Measurements from ENCODE around the gene LYPD4. TPM values are rescaled to one million over a fixed set of nuclear protein-coding genes. Genes with fewer than 3 reads are reported as not detected.
A peak's percentile ranks its signal among the peaks of the same experiment; 100 is the strongest.

LYPD4 gene
- total and polyA plus RNA-seq, 2 donors (not counting 1 experiment from before 2014, with no cell fraction given): not detected

DNA sequence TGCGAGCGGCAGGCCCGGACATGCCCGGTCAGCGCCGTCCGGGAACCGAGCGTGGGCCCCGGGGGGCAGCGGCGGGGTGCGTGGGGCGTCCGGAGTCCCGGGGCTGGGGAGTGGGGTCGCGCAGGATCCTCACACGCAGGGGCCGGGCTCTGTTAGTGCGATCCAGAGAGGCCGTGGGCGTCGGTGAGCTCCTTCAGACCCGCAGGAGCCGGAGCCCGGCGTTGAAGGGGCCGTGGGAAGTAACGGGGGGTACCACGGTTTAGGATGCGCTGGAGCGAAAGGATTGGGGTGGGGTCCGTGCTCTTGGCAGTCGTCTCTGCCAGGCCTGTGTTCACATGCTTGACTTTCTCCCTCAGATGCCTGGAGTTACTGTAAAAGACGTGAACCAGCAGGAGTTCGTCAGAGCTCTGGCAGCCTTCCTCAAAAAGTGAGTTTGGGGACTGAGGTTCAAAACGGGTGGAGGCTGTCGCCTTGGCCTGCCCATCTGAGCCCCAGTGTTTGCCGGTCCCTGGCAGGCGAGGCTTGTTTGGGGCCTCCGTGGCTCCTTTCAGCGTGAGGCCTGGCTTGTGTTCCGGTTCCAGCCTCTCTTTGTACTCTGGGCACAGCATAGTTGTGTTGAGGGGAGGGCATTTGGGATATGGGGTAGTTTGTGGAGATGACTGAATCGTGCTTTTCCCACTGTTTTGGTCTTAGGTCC is 16.1 kb upstream of the LYPD4 start:
- H3K4me1 Mint-ChIP-seq: peaks cover 50% of the 10 kb centered on the region
- H3K9me3 Mint-ChIP-seq (ENCODE audit: insufficient read depth): no peaks in the 10 kb centered on the region
- under 1% methylated on average over 45 of the region's 45 CpGs for WGBS (ENCODE audit: insufficient coverage)
- Histone ChIP-seq H3K27ac (ENCODE audit: low read length in 2 of 2) (peak overlapping the region; percentile 58 to 94), H3K4me2 (replicated peaks; ENCODE audit: low read depth, low read length, poor library complexity, severe bottlenecking) (peak overlapping the region; percentile 94), H4K20me1 (ENCODE audit: control insufficient read depth, insufficient read depth, low read length, poor library complexity, severe bottlenecking) (peaks cover 51% of the 10 kb centered on the region), H2AFZ (ENCODE audit: insufficient read depth, low read depth, low read length, poor library complexity, severe bottlenecking) (peak overlapping the region; percentile 81), H3K4me1 (ENCODE audit: control insufficient read depth in 2 of 2, insufficient read depth in 2 of 2, low read length in 2 of 2) (peaks cover 42 to 54% of the 10 kb centered on the region in 2 donors), H3K79me2 (ENCODE audit: control insufficient read depth, insufficient read depth, low read length) (peaks cover 55% of the 10 kb centered on the region), H3K27me3 (replicated peaks in 1 of 4; ENCODE audit: control extremely low read depth in 1 of 4, control insufficient read depth in 3 of 4, insufficient read depth in 4 of 4, low read length in 3 of 4) (no peaks in the 10 kb centered on the region), H3K4me3 (ENCODE audit: control extremely low read depth in 1 of 5, extremely low read depth in 1 of 5, insufficient read depth in 1 of 5, low read depth in 2 of 5, low read length in 4 of 5) (peak overlapping the region; percentile 34 to 96 (median 75)), H3K36me3 (replicated peaks in 1 of 2; ENCODE audit: control extremely low read depth in 1 of 2, control insufficient read depth in 1 of 2, extremely low read depth in 1 of 2, insufficient read depth in 2 of 2, low read length in 1 of 2) (peaks cover 2 to 49% of the 10 kb centered on the region in 2 experiments), H3K9me3 (ENCODE audit: control extremely low read depth in 1 of 3, control insufficient read depth in 2 of 3, insufficient read depth in 1 of 3, low read length in 2 of 3) (no peaks in the 10 kb centered on the region), H3K9ac (ENCODE audit: low read length) (peak overlapping the region; percentile 93)
- ChIA-PET POLR2A (interaction anchor here (0.6 to 2.8 kb wide), 13 partner anchors 10 to 597 kb away, joined by 4 to 57 read pairs (median 12); partner anchors contain the start of genes ARHGEF1, CD79A, HNRNPUL1 and RABAC1), CTCF (interaction anchor here (0.6 to 5.9 kb wide), 18 partner anchors 11 to 329 kb away, joined by 3 to 83 read pairs (median 8); partner anchors contain the start of genes ARHGEF1, CD79A and RABAC1)
- intact Hi-C loops (cut with micrococcal nuclease): loop anchor here (1.0 kb wide), 3 partner anchors 11 to 99 kb away; partner anchors contain the start of gene RABAC1
- ATAC-seq (ENCODE audit: low read depth) (no peak), DNase-seq (no peak)
- peak overlapping the region; percentile 91 for H3K27ac Mint-ChIP-seq
- TF ChIP-seq, protein P1, sequence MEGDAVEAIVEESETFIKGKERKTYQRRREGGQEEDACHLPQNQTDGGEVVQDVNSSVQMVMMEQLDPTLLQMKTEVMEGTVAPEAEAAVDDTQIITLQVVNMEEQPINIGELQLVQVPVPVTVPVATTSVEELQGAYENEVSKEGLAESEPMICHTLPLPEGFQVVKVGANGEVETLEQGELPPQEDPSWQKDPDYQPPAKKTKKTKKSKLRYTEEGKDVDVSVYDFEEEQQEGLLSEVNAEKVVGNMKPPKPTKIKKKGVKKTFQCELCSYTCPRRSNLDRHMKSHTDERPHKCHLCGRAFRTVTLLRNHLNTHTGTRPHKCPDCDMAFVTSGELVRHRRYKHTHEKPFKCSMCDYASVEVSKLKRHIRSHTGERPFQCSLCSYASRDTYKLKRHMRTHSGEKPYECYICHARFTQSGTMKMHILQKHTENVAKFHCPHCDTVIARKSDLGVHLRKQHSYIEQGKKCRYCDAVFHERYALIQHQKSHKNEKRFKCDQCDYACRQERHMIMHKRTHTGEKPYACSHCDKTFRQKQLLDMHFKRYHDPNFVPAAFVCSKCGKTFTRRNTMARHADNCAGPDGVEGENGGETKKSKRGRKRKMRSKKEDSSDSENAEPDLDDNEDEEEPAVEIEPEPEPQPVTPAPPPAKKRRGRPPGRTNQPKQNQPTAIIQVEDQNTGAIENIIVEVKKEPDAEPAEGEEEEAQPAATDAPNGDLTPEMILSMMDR (IDR thresholded peaks at IDR 0.05): no peak
- TF ChIP-seq EZH2 (IDR thresholded peaks at IDR 0.05; ENCODE audit: borderline replicate concordance, insufficient read depth, low read depth, low read length, poor library complexity, severe bottlenecking): no peak
- no peaks in the 10 kb centered on the region for H3K27me3 Mint-ChIP-seq
- peak overlapping the region; percentile 92 for H3K4me3 Mint-ChIP-seq
